Panc1 (cell line): ENCODE data around the gene SLC25A42. TPM values are rescaled to one million over a fixed set of nuclear protein-coding genes. Genes with fewer than 3 reads are reported as not detected.

Experiments used
- ATAC-seq: fragments of 200-7000 bp; cut with Tn5 transposase; 2 replicates; pipeline ENCODE4 v1.9.1; 2020; ENCODE audit warnings: mild to moderate bottlenecking, moderate library complexity
- BruUV-seq: library from RNA; stranded (reverse); fragments of 400-500 nt; replicated peaks from 2 replicates; lab custom pipeline; 2021; lab: Mats Ljungman, UMichigan
- CTCF ChIA-PET: fragments of 300-600 bp; sonication (Branson Sonifier 250); formaldehyde crosslinking; loops from one replicate; lab custom pipeline; 2022; ENCODE audit warnings: antibody characterized with exemption; lab: Charles Lee
- POLR2A ChIA-PET: fragments of 300-600 bp; sonication (Branson Sonifier 250); formaldehyde crosslinking; loops from one replicate; lab custom pipeline; 2022; ENCODE audit warnings: antibody characterized with exemption; lab: Charles Lee
- DNase-seq: peaks from one replicate; pipeline ENCODE4 v3.0.0-alpha.2; 2010; ENCODE audit warnings: low read depth, low spot score
- H3K27ac ChIP-seq: 2 replicates; pipeline ENCODE4 v1.5.1; 2011; ENCODE audit warnings: mild to moderate bottlenecking, low read length, inconsistent platforms
- H3K27me3 ChIP-seq: fragments of 200-500 bp; sonication (Bioruptor generic); 2 replicates; pipeline ENCODE4 v1.6.0; 2014; ENCODE audit warnings: low read length, inconsistent platforms; ENCODE audit not compliant: control insufficient read depth, insufficient read depth
- H3K36me3 ChIP-seq: fragments of 200-500 bp; sonication (Bioruptor generic); 2 replicates; pipeline ENCODE4 v1.5.1; 2014; ENCODE audit warnings: inconsistent platforms, mild to moderate bottlenecking, low read length, moderate library complexity; ENCODE audit not compliant: control insufficient read depth, insufficient read depth
- H3K4me1 ChIP-seq: 2 replicates; pipeline ENCODE4 v1.5.1; 2011; ENCODE audit warnings: inconsistent platforms, mild to moderate bottlenecking, low read length, moderate library complexity; ENCODE audit not compliant: control insufficient read depth, insufficient read depth
- H3K4me3 ChIP-seq, 2 experiments: 2 replicates each; pipeline ENCODE4 v1.5.1; 2011 to 2012; ENCODE audit warnings: low read depth in 2 of 2, low read length in 2 of 2, mild to moderate bottlenecking in 2 of 2, inconsistent platforms in 1 of 2, moderate library complexity in 1 of 2
- H3K9me3 ChIP-seq: fragments of 200-500 bp; sonication (Bioruptor generic); 2 replicates; pipeline ENCODE4 v1.5.1; 2014; ENCODE audit warnings: low read depth, mild to moderate bottlenecking, inconsistent platforms, low read length, moderate library complexity; ENCODE audit not compliant: control insufficient read depth, insufficient read depth
- POLR2AphosphoS5 ChIP-seq: IDR thresholded peaks from 2 replicates; pipeline ENCODE4 v1.6.1; 2012; ENCODE audit warnings: mild to moderate bottlenecking, low read depth, low read length, moderate library complexity
- SIN3A ChIP-seq: IDR thresholded peaks from 2 replicates; pipeline ENCODE4 v1.6.1; 2012; ENCODE audit warnings: low read depth, mild to moderate bottlenecking, low read length, moderate library complexity, borderline replicate concordance; ENCODE audit not compliant: insufficient read depth
- TCF7L2 ChIP-seq: IDR thresholded peaks from 2 replicates; pipeline ENCODE4 v1.6.1; 2011; ENCODE audit warnings: mild to moderate bottlenecking, low read depth, low read length, inconsistent platforms
- in situ Hi-C: cut with HindIII; loops from 2 replicates; pipeline ENCODE4 v1.10.0; 2016; ENCODE audit warnings: low sequenced_read_pairs, low pct_unique_long_range_greater_than_20kb
- intact Hi-C: fragments of 100-400 bp; cut with micrococcal nuclease; formaldehyde crosslinking; loops from one replicate; pipeline ENCODE4 v1.10.0; 2022; ENCODE audit not compliant: unreplicated experiment
- total RNA-seq: library from RNA; stranded (reverse); gene quantifications from one replicate; pipeline ENCODE4 v1.2.1, GENCODE V29; 2021; ENCODE audit not compliant: unreplicated experiment
- TF ChIP-seq, protein P1 (sequence below): fragments of 450-650 bp; IDR thresholded peaks from 2 replicates; pipeline ENCODE4 v1.5.1; 2017; ENCODE audit warnings: mild to moderate bottlenecking
- TF ChIP-seq, protein P2 (sequence below), 2 experiments: IDR thresholded peaks; 2 replicates each; pipeline ENCODE4 v1.6.1; 2011 to 2012; ENCODE audit warnings: low read depth in 2 of 2, control low read depth in 1 of 2, low read length in 1 of 2, mild to moderate bottlenecking in 1 of 2, moderate library complexity in 1 of 2; ENCODE audit not compliant: insufficient read depth in 1 of 2

The SLC25A42 gene
- total RNA-seq, 1 experiment from 2014 or later, result 2.6 TPM

DNA sequence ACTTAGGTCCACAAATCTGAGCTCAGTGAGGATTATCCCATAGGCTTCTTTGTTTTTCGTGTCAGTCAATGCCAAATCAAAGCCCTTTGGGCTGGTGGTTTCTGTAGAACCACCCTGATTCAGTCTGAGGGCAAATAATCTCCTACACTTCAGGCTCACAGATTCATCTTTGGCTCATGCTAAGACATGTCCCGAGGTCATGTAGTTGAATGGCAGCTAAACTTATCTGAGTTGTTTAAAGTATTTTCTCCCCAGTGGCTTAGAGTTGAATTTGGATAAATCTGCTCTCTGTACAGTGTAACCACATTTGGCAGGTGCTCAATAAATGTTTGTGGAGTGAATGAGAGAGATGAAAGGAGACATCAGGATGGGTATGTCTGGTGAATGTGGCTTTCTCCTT lies 13.1 kb upstream of the SLC25A42 start:
- no peaks in the 10 kb centered on the region for H3K27me3 ChIP-seq
- 0 out of 2 replicates have a peak, but pooled peaks cover 3% of the 10 kb centered on the region for H3K36me3 ChIP-seq
- POLR2A ChIA-PET, result no interaction called here
- H3K4me3 ChIP-seq, result no peak overlapping the region
- DNase-seq, result no peak
- TF ChIP-seq, protein P1, sequence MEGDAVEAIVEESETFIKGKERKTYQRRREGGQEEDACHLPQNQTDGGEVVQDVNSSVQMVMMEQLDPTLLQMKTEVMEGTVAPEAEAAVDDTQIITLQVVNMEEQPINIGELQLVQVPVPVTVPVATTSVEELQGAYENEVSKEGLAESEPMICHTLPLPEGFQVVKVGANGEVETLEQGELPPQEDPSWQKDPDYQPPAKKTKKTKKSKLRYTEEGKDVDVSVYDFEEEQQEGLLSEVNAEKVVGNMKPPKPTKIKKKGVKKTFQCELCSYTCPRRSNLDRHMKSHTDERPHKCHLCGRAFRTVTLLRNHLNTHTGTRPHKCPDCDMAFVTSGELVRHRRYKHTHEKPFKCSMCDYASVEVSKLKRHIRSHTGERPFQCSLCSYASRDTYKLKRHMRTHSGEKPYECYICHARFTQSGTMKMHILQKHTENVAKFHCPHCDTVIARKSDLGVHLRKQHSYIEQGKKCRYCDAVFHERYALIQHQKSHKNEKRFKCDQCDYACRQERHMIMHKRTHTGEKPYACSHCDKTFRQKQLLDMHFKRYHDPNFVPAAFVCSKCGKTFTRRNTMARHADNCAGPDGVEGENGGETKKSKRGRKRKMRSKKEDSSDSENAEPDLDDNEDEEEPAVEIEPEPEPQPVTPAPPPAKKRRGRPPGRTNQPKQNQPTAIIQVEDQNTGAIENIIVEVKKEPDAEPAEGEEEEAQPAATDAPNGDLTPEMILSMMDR, result no peak
- TF ChIP-seq, protein P2, sequence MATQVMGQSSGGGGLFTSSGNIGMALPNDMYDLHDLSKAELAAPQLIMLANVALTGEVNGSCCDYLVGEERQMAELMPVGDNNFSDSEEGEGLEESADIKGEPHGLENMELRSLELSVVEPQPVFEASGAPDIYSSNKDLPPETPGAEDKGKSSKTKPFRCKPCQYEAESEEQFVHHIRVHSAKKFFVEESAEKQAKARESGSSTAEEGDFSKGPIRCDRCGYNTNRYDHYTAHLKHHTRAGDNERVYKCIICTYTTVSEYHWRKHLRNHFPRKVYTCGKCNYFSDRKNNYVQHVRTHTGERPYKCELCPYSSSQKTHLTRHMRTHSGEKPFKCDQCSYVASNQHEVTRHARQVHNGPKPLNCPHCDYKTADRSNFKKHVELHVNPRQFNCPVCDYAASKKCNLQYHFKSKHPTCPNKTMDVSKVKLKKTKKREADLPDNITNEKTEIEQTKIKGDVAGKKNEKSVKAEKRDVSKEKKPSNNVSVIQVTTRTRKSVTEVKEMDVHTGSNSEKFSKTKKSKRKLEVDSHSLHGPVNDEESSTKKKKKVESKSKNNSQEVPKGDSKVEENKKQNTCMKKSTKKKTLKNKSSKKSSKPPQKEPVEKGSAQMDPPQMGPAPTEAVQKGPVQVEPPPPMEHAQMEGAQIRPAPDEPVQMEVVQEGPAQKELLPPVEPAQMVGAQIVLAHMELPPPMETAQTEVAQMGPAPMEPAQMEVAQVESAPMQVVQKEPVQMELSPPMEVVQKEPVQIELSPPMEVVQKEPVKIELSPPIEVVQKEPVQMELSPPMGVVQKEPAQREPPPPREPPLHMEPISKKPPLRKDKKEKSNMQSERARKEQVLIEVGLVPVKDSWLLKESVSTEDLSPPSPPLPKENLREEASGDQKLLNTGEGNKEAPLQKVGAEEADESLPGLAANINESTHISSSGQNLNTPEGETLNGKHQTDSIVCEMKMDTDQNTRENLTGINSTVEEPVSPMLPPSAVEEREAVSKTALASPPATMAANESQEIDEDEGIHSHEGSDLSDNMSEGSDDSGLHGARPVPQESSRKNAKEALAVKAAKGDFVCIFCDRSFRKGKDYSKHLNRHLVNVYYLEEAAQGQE (IDR thresholded peaks at IDR 0.05; ENCODE audit: insufficient read depth in 1 of 2, low read depth in 2 of 2, low read length in 1 of 2), result no peak
- TF ChIP-seq POLR2AphosphoS5 (no peak), TCF7L2 (no peak), SIN3A (no peak)
- CTCF ChIA-PET, result no interaction called here
- no peak for ATAC-seq
- in situ Hi-C loops, result no loop called here
- intact Hi-C loops, result no loop called here
- no peaks in the 10 kb centered on the region for H3K9me3 ChIP-seq
- H3K4me1 ChIP-seq, result no peaks in the 10 kb centered on the region
- no TSS peak for BruUV-seq
- H3K27ac ChIP-seq, result no peak overlapping the region

DNA sequence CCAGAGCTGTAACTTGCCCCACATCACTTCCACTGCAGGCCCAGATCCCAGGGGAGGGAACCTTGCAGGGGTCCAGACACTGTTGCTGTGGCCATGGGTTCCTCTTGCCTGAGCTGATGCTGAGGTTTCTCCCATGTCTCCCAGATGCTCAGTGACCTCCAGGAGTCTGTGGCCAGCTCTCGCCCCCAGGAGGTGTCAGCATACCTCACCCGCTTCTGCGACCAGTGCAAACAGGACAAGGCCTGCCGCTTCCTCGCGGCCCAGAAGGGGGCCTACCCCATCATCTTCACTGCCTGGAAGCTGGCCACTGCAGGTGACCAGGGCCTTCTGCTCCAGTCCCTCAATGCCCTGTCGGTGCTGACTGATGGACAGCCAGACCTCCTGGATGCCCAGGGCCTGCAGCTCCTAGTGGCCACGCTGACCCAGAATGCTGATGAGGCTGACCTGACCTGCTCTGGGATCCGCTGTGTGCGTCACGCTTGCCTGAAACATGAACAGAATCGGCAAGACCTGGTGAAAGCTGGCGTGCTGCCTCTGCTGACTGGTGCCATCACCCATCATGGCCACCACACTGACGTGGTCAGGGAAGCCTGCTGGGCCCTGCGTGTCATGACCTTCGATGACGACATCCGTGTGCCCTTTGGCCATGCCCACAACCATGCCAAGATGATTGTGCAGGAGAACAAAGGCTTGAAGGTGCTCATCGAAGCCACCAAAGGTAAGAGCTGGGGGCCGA lies 12.1 kb upstream of the SLC25A42 start:
- CTCF ChIA-PET, result interaction anchor here (0.6 kb wide), 1 partner anchor 402 kb away, joined by 3 read pairs; no protein-coding TSS in a partner anchor
- H3K9me3 ChIP-seq, result no peaks in the 10 kb centered on the region
- POLR2A ChIA-PET, result no interaction called here

More for the DNA sequence above, 12.1 kb upstream of the SLC25A42 start:
- Histone ChIP-seq H3K27ac (no peak overlapping the region), H3K27me3 (no peaks in the 10 kb centered on the region), H3K36me3 (0 out of 2 replicates have a peak, but pooled peaks cover 3% of the 10 kb centered on the region), H3K4me1 (no peaks in the 10 kb centered on the region), H3K4me3 (no peak overlapping the region)
- BruUV-seq, result no TSS peak
- intact Hi-C loops (no loop called here), in situ Hi-C loops (no loop called here)
- ATAC-seq (0 out of 2 replicates have a peak, but pooled peaks have one; percentile 46), DNase-seq (no peak)
- TF ChIP-seq, protein P1, result no peak
- no peak for TF ChIP-seq POLR2AphosphoS5
